DMS153 (cell line): ENCODE data around the gene TMC2.

Source experiments
- DNase-seq: peaks from one replicate; lab custom pipeline; 2025; lab: John Stamatoyannopoulos, UW

TMC2 gene

DNA sequence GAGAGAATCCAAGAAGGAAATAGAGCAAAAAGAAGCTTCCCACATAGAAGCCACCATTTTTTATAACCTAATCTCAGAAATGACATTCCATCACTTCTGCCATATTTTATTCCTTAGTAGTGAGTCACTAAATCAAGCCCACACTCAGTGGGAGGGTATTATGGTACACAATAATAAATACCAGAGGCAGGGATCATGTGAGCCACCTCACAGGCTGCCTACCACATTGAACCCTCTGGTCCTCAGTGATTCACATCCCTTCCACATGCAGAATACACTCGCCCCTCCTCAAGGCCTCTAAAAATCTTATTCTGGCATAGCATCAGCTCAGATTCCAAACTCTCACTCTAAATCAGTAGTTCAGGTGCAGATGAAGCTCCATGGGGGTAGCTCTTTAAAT is 49.4 kb downstream of the TMC2 start:
- no peak for DNase-seq

DNA sequence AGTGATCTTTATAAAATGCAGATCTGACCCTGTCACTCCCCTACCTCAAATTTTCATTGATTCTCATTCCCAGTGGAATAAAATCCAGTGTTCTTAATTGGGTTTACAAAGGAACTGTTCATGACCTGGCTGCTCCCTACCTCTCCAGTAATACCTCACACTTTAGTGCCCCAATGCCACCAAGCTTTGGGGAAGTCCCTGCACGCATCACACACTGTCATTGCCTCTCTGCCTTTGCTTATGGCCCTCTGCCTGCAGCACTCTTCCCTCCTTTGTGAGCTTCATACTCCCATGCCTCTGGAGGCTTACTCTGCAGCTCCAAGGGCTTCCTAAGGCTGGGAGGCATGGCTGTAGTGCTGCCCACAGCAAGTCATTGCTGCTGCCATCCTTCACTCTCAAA is 57.4 kb downstream of the TMC2 start:
- DNase-seq = no peak

GRCh38 chr20:2595076-2595475 is 58.7 kb downstream of the TMC2 start:
- DNase-seq = no peak

DNA sequence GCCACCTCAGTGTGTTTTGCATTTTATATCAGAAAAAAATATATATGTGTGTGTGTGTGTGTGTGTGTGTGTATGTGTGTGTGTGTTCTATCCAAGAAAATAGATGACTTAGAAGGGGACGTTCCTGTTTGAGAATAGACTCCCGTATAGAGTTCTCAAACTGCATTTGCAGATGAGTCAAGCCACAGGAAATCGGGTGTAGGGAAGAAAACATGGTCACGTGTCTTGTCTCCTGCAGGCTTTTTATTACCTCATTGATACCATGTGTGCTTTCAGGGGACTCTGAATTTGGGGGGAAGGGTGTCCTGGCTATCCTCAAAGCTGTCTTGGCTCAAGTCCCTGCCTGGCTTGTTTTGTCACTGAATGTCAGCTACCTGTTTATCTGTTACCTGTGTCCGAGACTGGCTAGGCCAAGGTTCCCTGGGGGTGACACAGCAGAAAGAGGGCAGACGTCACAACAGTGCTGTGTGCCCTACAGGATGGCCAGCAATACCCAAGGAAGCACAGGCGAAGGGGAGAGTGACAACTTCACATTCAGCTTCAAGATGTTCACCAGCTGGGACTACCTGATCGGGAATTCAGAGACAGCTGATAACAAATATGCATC is 60.4 kb downstream of the TMC2 start:
- no peak for DNase-seq

GRCh38 chr20:2599288-2600006 is 63.1 kb downstream of the TMC2 start:
- no peak for DNase-seq

DNA sequence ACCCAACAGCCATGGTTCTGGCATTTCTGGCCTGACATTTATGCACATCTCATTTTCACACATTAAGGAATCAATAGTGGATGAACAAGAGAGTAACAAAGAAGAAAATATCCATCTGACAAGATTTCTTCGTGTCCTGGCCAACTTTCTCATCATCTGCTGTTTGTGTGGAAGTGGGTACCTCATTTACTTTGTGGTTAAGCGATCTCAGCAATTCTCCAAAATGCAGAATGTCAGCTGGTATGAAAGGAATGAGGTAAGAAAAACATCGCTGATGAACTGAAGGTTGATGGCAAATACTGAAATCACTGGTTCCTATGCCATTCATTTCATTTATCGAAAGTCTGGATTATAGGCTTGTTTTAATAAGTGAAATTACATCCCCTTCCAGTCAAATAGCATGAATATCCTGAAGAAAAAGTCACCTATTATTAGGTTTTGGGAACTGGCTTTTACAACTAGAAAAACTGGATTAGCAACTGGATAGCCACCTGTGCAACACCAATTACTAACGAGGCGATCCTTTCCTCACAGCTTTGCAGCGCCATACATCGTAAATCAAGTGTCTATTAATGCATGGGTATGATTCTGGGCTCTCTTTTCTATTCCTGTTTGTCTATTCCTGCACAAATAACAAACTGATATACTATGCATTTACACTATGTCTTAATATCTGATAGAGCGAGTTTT is 65.8 kb downstream of the TMC2 start:
- peak; percentile 42 for DNase-seq

DNA sequence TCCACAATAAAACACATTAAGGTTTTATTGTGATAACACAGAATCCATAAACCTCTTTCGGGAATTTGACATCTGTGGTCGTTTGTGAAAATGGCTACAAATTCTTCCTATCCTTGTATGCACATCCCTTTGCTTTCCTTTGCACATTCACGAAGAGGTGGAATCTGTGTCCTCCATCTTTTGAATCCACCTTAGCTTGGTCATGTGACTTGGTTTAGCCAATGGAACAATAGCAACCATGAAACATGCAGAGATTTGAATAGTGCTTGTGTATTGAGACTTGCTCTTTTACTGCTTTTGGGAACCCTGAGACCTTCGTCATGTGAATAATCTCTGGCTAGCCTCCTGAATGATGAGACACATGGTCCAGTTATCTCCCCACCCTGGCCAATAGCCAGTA is 66.4 kb downstream of the TMC2 start:
- no peak for DNase-seq

GRCh38 chr20:2603816-2604505 is 67.6 kb downstream of the TMC2 start:
- DNase-seq = peak; percentile 59

DNA sequence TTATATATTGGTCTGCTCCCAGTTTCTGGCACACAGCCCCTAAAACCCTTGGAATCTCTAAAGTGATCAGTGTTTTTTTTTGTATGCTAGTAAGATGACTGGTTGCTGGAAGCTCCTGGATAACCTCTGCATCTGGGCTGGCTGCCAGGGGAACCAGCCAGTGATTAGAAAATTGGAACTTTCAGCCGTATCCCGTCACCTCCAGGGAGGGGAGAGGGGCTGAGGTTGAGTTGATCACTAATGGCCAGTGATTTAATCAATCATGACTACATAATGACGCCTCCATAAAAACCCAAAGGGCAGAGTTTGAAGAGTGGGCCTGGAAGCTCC is 68.1 kb downstream of the TMC2 start:
- no peak for DNase-seq

- no peak for DNase-seq
Measured at GRCh38 chr20:2606507-2607006, 70.2 kb downstream of the TMC2 start.

DNA sequence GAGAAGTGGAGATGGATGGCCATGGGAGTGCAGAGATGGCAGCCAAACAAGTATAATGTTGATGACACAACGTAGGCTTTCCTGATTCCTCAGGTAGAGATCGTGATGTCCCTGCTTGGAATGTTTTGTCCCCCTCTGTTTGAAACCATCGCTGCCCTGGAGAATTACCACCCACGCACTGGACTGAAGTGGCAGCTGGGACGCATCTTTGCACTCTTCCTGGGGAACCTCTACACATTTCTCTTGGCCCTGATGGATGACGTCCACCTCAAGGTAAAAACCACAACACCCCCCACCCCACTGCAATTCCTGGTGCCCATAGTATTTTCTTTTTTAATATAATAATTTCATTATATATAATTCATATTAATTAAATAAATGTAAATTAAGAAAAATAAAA is 74.0 kb downstream of the TMC2 start:
- DNase-seq = no peak

DNA sequence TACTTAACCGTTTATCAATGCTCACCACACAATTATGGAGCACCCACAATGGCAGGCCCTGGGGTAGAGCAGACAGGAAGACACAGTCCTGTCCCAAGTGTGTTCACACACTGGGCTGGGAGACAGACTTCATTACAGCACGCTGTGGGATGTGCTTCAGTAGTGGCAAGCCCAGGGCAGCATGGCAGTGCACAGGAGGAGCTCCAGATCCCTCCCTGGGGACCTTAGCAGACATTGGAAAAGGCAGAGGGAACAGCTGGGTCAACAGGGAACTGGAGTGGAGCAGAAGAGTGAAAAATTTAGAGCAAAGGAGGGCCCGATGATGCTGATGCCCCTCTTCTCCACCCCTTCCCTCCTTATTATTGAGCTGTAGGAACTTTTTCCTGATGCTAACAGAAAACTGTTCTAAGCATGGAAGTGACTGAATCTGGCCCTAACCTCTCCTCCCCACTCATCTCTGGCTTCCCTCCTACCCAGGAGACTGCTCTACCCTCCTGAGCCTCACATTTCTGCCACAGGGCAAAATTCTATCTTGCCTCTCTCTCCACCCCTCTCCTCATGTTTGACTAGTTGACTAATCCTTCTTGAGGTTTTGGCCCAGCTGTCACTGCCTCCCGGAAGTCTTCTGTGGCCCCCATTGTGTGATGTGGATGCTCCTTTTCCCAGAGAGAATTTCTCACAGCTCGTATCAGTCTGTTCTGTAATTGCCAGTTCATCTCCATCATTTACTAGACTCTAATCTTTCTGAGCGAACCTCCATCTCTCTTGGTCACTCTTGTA is 74.8 kb downstream of the TMC2 start:
- DNase-seq = peak; percentile 30

GRCh38 chr20:2612073-2612472 is 75.7 kb downstream of the TMC2 start:
- DNase-seq = no peak

GRCh38 chr20:2616634-2617033 is 80.3 kb downstream of the TMC2 start:
- no peak for DNase-seq

- DNase-seq = no peak
Measured at GRCh38 chr20:2617099-2617714, 80.8 kb downstream of the TMC2 start.

- no peak for DNase-seq
Measured at GRCh38 chr20:2618815-2619214, 82.4 kb downstream of the TMC2 start.

GRCh38 chr20:2619337-2619736 is 83.0 kb downstream of the TMC2 start:
- DNase-seq = no peak

DNA sequence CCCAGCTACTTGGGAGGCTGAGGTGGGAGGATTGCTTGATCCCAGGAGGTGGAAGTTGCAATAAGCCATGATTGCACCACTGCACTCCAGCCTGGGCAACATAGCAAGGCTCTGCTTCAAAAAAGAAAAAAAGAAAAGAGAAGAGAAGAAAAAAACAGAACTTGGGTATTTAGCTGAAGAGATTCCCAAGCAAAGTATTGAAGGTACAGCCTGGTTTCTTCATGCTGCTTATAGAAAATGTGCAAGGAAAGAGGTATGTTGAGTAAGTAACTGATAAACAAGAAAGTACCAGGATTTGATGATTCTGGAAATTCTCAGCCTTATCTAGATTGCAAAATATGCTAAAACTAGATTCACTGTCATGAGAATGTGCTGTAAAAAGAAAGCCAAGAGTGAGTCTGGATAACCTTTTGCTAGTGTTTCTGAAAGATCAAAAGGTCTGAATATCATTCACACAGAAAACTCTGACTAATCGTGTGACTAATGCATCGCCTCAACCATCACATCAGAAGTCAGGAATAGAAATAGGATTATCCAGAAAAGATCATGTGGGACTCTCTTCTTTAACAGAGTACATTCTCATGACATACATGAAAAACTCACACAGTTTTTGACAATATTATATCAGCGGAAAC is 83.7 kb downstream of the TMC2 start:
- DNase-seq = no peak

- no peak for DNase-seq
Measured at GRCh38 chr20:2624190-2624589, 87.8 kb downstream of the TMC2 start.

DNA sequence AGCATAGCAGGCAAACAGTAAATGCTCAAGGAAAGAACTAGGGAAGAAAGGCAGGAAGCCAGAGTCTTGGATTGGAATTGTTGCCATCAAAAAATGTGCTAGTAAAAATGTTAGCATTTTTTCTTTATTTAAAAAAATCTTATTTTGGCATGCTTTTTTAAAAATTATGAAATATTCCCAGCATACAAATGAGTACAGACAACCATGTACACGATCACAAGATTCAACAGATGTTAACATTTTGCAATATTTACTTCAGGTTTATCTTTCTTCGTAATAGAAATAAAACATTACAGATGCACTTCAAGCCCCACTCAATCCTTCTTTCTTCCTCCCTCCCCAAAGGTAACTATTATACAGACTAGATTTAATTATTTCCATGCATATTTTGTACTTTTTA is 88.7 kb downstream of the TMC2 start:
- DNase-seq = no peak
